GM04504 (cell line): ENCODE measurements around the gene MED13L.

Source experiments
- DNase-seq: peaks from one replicate; pipeline ENCODE4 v3.0.0-alpha.2; 2012; ENCODE audit warnings: low read depth

MED13L gene

DNA sequence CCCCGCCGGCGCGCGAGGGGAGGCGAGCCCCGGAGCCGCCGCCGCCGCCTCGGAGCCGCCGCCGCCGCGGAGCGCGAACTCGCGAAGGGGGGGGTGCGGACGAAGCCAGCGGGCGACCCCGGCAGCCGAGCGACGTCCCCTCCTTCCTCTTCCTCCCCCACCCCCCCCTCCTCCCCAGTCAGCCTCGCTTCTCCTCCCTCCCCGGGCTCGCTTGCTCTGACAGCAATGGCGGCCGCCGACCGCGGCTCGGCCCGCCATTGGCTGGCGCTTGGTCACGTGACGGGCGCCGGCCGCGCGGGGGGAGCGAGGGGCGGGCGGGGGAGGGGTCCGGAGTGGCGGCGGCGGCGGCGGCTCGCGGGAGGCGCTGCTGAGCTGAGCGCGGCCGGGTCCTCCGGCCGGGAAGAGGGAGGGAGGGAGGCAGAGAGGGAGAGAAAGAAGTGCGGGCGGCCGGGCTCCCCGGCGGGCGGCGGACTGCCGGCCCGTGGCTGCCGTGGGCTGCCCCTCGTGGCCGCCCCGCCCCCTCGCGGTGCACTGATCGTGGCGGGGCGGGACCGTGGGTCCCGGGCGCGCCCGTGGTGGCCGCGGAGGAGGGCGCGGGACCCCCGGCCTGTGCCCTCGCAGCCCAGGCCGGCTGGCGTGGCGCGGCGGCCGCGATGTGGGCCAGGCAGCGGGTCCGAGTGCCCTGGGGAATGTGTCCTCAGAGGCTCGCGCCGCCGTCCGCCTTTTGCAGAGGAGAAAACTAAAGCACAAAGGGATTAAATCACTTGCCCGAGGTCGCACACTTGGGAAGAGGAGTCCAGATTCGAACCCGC, at the start of gene MED13L:
Gene MED13L, minus strand, starts transcription at position 227 of the 812 bp plus-strand sequence. CDS start 562 bp downstream, outside the sequence.
- DNase-seq = peak; percentile 71

DNA sequence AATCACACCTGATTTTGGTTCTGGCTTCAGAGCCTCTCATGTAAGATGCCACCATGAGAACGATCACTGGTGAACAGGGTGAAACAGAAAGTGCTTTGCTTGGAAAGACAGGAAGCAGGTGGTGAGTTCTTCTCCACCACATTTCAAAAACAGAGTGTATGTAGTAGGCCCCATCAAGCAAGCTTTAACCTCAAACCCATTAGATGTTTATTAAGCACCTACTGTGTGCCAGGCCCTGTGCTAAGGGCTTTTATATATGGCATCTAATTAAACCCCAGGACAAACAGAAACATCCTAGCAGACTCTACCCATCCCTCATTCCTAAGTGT, 47.8 kb upstream of the MED13L start:
- DNase-seq = no peak

DNA sequence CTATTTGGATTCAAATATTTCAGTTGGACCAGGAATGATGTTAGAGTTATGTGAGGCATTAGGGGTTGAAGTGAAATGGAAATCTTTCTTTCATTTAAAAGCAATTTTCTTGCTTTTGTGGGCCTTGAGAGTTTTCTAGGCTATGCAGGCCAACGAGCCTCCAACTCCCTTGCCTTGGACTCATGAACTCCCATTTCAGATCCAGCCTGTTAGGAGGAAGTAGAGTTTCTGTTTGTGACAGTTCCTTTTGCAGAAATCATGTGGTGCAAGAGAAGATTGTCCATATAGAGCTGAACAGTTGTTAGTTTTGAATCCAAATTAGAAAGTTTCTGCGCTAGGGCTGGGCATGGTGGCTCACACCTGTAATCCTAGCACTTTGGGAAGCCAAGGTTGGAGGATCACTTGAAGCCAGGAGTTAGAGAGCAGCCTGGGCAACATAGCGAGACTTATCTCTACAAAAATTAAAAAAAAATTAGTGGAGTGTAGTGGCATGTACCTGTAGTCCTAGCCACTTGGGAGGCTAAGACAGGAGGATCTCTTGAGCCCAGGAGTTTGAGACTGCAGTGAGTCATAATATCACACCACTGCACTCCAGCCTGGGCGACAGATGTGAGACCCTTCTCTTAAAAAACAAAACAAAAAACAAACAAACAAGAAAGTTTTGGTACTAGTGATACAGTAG, 47.3 kb upstream of the MED13L start:
- DNase-seq = no peak

DNA sequence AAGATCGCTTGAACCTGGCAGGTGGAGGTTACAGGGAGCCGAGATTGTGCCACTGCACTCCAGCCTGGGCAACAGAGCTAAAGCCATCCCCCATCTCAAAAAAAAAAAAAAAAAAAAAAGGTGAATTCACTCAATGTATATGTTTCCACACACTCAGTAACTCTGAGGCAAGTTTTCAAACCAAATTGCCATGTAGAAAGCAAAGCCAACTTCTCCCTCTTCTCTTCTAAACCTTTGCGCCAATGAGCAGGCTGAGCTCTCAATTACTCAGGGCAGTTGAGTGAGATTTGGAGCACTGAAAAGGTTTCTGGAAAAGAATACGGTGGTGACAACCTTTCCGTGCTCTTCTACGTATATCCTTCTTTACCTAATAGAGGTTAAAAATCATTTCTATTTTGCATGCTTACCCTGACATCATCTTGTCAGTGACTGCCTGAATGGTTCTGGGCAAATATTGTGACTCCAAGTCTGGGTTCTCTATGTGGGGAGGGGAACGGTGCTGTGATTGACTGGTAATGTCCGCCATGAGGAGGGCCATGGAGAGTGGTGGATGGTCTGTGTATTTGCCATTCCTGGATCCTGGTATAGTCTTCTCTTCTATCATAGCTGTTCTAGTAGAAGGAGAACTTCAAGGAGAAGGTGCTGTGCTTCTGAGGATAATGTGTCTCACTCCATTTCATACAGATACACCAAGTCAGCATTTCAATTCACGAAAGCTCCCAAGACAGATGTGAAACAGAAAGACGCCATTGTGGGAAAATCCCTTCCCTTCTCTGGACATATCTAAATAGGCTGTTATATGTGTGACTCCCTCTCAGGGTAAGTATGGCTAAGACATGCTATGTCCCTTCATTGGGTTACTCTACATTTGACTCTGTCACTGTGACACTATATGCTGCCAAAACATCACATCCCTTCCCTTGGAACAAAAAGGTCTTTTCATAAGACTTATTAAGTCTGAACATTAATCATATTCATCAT, 46.2 kb upstream of the MED13L start:
- DNase-seq = no peak

DNA sequence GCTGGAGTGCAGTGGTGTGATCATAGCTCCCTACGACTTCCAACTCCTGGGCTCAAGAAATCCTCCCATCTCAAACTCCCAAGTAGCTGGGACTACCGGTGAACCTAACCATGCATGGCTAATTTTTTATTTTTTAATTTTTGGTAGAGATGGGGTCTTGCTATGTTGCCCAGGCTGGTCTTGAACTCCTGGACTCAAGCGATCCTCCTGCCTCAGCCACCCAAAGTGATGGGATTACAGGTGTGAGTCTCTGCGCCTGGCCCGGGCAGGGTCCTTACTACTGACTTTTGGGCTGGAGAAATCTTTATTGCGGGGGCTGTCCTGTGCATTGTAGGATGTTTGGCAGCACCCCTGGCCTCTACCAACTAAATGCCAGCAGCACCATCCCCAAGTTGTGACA, 44.4 kb upstream of the MED13L start:
- DNase-seq = no peak

DNA sequence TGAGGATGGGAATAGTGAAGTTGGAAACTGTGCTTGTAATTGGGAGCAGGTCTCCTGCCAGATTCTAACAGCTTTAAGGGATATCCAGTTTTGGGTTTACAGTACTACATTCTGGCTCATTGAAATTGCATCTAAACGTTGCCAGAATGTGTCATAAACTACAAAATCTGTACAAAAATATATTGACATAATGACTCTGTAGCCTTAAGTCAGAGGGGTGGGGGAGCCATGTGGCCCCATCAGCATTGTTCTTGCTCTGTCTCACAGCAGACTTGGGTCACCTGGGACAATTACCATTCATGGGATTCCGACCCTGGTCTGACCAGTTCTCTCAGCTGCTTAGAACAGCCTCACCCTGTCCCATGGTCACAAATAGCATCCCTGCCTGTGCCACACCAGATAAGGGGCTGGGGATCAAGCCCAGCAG, 43.3 kb upstream of the MED13L start:
- DNase-seq = no peak

DNA sequence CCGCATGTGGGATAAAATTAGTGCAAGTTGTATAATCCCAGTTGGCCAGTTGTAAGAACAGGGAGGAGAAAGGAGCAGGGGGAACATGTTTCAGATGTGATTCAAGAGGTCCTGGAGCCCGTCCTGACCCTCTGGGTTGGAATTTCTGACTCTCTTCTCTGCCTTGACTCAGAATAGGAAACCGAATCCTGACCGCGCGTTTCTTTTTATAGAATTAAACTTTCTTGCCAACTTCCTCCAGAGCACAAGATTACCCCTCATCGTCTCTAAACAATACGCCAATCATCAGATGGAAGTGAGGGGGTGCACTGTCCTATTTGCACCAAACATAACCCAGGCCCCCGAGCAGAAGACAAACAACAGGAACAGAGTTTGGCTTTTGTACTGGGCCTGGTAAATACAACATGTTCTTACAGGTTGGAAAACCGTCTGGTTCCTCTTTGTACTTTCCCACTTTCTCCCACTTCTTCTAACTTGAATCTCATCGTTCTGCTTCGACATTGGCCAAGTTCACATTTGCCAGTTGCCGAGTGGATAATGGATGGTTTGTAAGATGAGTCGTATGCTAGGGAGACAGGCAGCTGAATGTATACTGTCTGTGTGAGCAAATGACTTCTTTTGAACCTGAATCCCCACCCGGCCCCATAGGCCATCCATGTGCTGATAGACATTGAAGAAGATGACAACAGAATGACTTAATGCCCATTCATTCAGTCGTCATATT, 42.6 kb upstream of the MED13L start:
- DNase-seq = peak; percentile 96

DNA sequence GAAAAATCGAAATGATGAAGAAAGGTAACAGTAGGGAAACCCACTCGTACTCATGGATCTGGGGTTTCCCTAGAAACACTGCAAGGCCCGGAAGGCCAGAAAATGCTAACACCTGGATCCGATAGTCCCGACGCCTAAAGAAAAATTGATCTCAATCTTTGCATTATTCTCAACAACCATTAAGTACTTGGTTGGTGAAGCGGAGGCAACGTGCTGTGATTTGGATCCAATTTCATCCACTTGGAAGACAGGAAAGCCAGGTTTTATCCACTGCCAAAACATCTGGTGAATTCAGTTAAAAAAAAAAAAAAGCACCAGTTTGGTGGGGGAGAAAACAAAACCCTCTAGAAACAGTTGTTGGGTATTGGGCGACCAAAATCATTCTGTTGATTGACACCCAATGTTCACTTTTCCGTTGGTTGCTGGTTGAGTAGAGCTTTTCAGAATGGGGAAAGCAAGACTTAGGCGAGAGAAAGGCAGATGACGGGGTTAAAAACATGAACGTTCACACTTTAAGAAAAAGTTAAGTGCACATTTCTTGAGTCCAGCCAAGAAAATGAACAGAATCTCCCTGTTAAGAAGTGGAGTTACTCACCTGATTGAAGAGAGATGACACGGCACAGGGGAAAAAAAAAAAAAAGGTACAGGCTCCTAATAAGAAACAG, 41.9 kb upstream of the MED13L start:
- no peak for DNase-seq

DNA sequence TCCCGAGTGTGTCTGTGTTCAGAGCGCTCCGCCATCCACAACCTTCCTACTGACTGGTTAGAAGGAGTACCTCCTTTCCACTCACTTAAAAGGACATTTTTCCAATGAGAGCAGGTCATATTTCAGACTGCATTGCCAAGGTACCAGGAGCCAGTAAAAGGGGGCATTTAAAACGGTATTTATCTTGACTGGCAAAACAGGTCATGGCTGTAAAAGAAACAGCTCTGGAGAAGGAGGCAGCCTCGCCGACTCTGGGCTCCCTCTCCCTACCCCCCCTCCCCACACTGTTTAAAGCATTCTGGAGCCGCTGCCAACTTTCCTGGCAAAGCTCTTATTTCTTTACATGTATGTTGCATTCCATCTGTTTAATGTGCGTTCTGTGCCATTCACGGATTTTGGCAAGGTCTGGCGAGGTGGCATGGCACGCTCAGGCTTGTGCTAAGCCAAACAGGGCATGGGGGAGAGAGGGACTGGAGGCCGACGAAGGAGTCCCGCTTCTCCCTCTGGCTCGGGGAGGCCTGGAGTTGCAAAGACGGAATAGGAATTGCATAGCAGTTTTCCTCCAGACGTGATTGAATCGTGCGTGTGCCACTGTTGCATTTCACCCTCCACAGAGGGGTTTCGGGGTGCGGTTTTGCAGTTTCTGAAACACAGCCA, 41.2 kb upstream of the MED13L start:
- no peak for DNase-seq

DNA sequence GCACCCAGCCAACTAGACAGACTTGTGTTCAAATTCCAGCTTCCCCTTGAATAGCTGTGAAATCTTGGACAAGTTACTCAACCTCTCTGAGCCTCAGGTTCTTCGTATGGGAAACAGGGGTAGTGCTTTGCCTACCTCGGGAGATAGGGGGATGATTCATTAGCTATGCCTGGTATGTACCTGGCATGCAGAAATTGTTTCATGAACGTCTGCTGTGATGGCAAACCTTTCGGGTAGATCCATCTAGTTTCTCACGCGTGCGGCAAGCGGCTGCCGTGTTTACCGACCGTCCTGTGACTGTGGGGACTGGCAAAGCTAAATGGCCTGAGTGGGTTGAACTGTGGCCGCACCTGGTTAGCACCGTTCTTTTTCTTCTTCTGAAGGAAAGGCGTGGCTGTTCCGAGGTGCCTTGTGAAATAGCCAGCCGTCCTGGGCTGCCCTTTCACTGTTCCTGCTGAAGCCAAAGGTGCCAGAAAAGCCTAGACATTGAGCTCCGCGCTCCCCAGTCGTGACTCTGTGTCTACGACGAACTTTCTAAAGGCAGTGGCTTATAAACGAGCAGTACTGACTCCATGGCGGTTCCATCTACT, 40.6 kb upstream of the MED13L start:
- DNase-seq = no peak

DNA sequence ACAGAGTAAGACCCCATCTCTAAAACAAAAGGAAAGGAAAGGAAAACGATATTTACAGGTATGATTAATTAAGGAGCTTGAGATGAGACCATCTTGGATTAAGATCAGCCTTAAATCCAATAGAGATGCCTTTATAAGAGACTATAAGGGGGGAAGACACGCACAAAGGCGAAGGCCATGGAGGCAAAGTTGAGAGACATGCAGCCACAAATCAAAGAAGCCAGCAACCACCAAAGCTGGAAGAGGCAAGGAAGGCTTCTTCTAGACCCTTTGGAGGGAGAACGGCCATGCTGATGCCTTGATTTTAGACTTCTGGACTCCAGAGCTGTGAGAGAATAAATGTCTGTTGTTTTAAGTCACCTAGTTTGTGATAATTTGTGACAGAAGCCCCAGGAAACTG, 39.6 kb upstream of the MED13L start:
- no peak for DNase-seq

DNA sequence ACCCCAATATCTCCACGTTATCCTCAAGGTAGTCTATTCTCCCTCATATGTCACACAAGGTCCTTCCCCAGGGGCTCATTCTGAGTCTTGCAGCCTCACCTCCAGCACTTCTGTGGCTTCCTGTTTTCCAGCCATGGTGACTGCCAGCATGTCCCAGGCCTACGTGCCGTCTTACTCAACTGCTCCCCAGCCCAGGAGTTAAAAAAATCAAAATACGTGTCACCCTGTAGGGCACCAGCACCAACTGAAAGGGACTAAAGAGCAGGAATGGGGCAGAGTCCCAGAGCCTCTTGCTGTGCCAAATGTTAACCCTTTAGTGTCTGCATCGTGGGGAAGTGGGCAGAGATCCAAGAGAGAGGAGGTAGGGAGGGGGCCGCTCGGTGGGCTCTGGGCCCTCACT, 37.0 kb upstream of the MED13L start:
- DNase-seq = no peak

DNA sequence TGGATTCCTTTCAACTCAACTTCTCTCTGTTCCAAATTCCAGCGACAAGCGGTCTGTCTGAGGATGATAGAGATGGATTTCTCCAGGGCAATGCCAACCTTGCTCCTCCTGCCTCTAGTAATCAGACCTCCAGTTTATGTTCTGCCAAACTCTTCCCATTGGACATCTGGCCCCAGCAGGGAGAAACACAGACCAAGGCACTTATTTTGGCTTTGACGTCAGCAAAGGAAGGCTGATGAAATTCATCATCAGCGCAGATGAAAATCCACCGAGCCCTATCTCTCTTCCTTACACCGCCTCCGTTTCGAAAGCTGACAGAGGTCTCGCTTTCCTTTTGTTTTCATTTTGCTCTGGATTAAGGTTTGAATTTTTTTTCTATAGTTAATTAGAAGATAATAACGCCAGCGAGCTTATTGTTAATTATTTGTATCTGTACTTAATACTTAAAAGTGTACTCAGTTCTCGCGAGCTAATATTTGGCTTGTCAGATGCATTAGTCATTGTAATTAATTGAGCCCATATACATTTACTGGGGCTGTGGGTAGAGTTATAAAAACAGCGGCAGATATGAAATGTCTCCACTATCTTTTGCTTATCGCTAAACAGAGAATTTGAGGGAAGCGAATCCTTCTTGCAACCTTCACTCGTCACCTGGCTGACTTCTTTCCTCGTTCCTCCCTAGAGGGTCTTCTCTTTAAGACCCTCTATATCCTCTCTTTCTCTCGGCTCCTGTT, 35.9 kb upstream of the MED13L start:
- no peak for DNase-seq

DNA sequence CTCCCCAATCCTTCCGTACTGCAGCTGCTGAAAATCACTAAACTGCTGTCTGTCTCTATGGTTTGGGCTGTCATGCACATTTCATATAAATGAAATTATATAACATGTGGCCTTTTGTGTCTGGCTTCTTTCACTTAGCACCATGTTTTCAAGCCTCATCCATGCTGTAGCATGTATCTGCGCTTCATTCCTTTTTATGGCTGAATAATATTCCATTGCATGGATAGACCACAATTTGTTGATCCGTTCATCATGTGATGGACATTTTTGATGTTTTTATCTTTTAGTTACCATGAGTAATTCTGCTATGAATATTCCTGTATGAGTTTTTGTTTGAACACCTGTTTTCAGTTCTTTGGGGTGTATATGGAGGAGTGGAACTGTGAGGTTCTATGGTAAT, 32.6 kb upstream of the MED13L start:
- no peak for DNase-seq

DNA sequence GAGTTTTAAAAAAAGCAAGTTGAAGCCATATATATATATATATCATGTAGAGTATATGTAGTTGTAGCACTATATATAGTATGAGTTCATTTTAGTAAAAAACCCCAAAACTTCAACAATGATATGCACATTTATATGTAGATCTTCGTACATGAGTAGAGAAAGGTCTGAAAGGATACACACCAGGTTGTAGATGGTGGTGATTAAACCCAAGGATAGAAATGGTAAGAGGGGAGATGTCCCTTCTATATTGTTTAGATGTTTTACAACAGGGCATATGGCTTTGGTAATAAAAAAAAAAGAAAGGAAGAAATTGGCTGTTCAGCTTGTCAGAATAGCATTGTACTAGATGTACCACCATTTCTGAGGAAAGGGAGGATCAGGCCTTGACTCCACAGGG, 31.9 kb upstream of the MED13L start:
- no peak for DNase-seq

DNA sequence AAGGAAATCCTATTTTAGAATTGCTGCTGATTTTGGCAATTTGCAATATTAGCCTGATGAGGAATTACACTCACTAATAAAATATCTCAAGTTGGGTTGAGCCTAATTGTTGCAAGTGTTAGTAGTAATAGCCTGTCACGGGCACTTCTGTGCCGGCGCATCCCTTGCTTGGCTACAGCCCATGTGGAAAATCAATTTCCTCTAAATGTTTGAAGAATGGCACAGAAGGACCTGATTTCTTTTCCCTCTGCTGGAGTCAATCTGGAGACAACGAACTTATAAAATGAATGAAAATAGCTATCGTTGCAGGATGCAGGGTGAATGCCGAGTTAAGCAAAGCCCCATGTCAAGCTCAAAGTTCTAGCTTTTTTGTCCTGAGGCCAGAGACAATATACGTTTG, 31.2 kb upstream of the MED13L start:
- DNase-seq = no peak

DNA sequence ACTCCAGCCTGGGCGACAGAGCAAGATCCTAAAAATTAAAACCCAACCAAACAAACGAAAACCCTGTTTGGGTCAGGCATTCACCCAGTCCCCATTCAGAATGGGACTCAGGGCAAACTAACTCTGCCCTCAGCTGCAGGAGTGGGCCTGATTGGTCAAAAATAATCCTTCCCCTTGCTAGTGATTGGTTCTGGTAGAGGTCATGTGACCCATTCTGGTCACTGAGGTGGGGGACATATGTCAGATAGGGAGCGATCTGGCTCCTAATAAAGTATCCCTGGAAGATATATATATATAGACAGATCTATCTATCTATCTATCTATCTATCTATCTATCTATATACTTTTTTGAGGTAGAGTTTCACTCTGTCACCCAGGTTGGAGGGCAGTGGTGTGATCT, 29.5 kb upstream of the MED13L start:
- DNase-seq = no peak

DNA sequence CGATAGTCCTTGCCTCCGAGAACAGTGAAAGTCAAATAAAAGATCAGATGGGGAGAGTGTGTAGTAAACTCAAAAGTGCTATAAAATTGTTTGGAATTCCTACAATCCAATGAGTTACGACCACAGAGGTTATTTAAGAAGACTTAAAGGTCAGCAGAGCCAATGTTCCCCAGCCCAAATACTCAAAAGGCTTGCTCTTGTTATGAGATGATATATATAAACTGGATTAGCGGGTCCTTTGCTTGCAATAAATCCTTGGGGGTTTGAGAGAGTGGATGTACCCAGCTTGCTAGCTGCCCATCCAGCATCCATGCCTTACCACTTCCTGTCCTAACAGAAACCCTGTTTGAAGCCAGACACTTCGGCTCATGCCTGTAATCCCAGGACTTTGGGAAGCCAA, 29.0 kb upstream of the MED13L start:
- no peak for DNase-seq

DNA sequence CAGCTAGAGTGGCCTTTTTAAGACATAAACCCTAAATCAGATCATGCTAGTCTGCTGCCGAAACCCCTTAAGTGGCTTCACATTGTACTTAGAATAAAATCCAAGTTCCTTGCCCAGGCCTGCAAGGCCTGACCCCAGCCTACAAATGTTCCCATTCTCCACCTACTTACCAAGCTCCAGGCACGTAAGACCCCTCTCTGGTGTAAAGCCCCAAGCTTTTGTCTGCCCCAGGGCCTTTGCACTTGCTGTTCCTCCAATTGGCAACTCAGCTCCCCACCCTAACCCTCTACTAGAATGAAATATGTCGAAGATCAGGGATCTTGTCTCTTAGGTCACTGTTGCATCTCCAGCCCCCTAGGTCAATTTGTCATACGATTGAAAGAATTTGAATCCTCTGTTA, 27.1 kb upstream of the MED13L start:
- DNase-seq = no peak

DNA sequence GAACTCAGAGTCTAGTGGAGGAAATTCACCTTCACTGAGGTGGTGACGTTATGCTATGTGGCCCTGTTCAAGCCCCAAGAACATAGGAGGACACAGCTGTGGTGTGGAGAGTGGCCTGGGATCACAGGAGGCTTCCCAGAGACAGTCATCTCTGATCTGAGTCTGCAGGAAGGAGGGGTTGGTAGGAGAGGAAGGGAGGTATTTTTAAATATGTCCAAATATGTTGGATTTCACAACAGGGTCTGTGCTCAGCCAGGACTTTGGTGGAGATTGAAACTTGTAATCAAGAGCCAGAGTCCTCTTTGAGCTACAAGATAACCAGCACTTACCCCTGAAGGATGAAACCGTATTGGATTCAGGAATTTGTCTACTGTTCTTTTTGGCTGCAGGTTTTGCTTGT, 26.4 kb upstream of the MED13L start:
- peak; percentile 31 for DNase-seq
